Stimulated activated CD4-positive, alpha-beta T cell treated with anti-CD3 and anti-CD28 coated beads, Interleukin-1b, Interleukin-23, amount 100 ng/mL, for 4 hours (primary cell): ENCODE data around the gene CEP120.
"Not testable (repeated sequence)": the region's sequence is repeated elsewhere in the genome, so short reads cannot be mapped to it uniquely, and the experiment has no call there.

Experiments used
- DNase-seq, 2 donors: peaks; one replicate each; pipeline ENCODE4 v3.0.0-alpha.2; 2020; ENCODE audit warnings: low read depth in 2 of 2

CEP120 gene

GRCh38 chr5:123387313-123387712, 35.9 kb downstream of the CEP120 start:
- DNase-seq: no peak

- DNase-seq: no peak
Observed at GRCh38 chr5:123382252-123382651, 41.0 kb downstream of the CEP120 start.

GRCh38 chr5:123371575-123372179, 51.5 kb downstream of the CEP120 start:
- peak; percentile 3 to 24 for DNase-seq

- DNase-seq: no peak
Observed at GRCh38 chr5:123369371-123369968, 53.7 kb downstream of the CEP120 start.

GRCh38 chr5:123367739-123368138, 55.5 kb downstream of the CEP120 start:
- no peak for DNase-seq

GRCh38 chr5:123365156-123365555, 58.0 kb downstream of the CEP120 start:
- no peak for DNase-seq

- no peak for DNase-seq
Observed at GRCh38 chr5:123364441-123365155, 58.6 kb downstream of the CEP120 start.

- no peak for DNase-seq
Observed at GRCh38 chr5:123360910-123361309, 62.3 kb downstream of the CEP120 start.

- DNase-seq: no peak
Observed at GRCh38 chr5:123360201-123360571, 63.0 kb downstream of the CEP120 start.

GRCh38 chr5:123359454-123360200, 63.6 kb downstream of the CEP120 start:
- DNase-seq: no peak

GRCh38 chr5:123358751-123359150, 64.5 kb downstream of the CEP120 start:
- DNase-seq: no peak

- no peak for DNase-seq
Observed at GRCh38 chr5:123358304-123358703, 64.9 kb downstream of the CEP120 start.

GRCh38 chr5:123351820-123352219, 71.4 kb downstream of the CEP120 start:
- no peak for DNase-seq

- DNase-seq: no peak
Observed at GRCh38 chr5:123351240-123351639, 72.0 kb downstream of the CEP120 start.

GRCh38 chr5:123350742-123351141, 72.5 kb downstream of the CEP120 start:
- no peak for DNase-seq

GRCh38 chr5:123344816-123345426, 78.3 kb downstream of the CEP120 start:
- DNase-seq: no peak

- no peak for DNase-seq
Observed at GRCh38 chr5:123340928-123341327, 82.3 kb downstream of the CEP120 start.

GRCh38 chr5:123308377-123308776, 114.8 kb downstream of the CEP120 start:
- not testable (repeated sequence) for DNase-seq

- DNase-seq: no peak
Observed at GRCh38 chr5:123305751-123306150, 117.5 kb downstream of the CEP120 start.

GRCh38 chr5:123304777-123305316, 118.4 kb downstream of the CEP120 start:
- no peak for DNase-seq

GRCh38 chr5:123303802-123304201, 119.4 kb downstream of the CEP120 start:
- DNase-seq: no peak

- DNase-seq: no peak
Observed at GRCh38 chr5:123300266-123300665, 122.9 kb downstream of the CEP120 start.
